ENCODE data around the gene PAPPA. TPM values are rescaled to one million over a fixed set of nuclear protein-coding genes. Genes with fewer than 3 reads are reported as not detected.

Gene PAPPA
- total RNA-seq, 1 donor from 2014 or later, result 219 TPM

GRCh38 chr9:116425244-116425643 is 271.7 kb downstream of the PAPPA start:
- H3K4me1 Mint-ChIP-seq (ENCODE audit: low read depth), result no peaks in the 10 kb centered on the region
- no peaks in the 10 kb centered on the region for H3K9me3 Mint-ChIP-seq (ENCODE audit: low read depth)
- H3K36me3 Mint-ChIP-seq (ENCODE audit: low read depth), result peaks cover 2% of the 10 kb centered on the region
- no peak for TF ChIP-seq CTCF (IDR thresholded peaks at IDR 0.05)
- no peaks in the 10 kb centered on the region for H3K27me3 Mint-ChIP-seq (ENCODE audit: low read depth)
- H3K27ac Mint-ChIP-seq (ENCODE audit: unreplicated experiment), result no peak overlapping the region
- H3K4me3 Mint-ChIP-seq (ENCODE audit: unreplicated experiment), result no peak overlapping the region
- DNase-seq (ENCODE audit: low spot score), result no peak

GRCh38 chr9:116430849-116431248 is 277.3 kb downstream of the PAPPA start:
- DNase-seq (ENCODE audit: low spot score), result no peak
- Mint-ChIP-seq H3K36me3 (ENCODE audit: low read depth) (peaks cover 2% of the 10 kb centered on the region), H3K4me1 (ENCODE audit: low read depth) (peaks cover under 1% of the 10 kb centered on the region), H3K27ac (ENCODE audit: unreplicated experiment) (no peak overlapping the region), H3K4me3 (ENCODE audit: unreplicated experiment) (no peak overlapping the region), H3K27me3 (ENCODE audit: low read depth) (no peaks in the 10 kb centered on the region), H3K9me3 (ENCODE audit: low read depth) (no peaks in the 10 kb centered on the region)
- TF ChIP-seq CTCF (IDR thresholded peaks at IDR 0.05), result no peak

GRCh38 chr9:116432051-116432450 is 278.5 kb downstream of the PAPPA start:
- TF ChIP-seq CTCF (IDR thresholded peaks at IDR 0.05), result no peak
- DNase-seq (ENCODE audit: low spot score), result no peak
- Mint-ChIP-seq H3K27me3 (ENCODE audit: low read depth) (no peaks in the 10 kb centered on the region), H3K27ac (ENCODE audit: unreplicated experiment) (no peak overlapping the region), H3K4me1 (ENCODE audit: low read depth) (peaks cover 3% of the 10 kb centered on the region), H3K36me3 (ENCODE audit: low read depth) (peaks cover 2% of the 10 kb centered on the region), H3K4me3 (ENCODE audit: unreplicated experiment) (no peak overlapping the region), H3K9me3 (ENCODE audit: low read depth) (no peaks in the 10 kb centered on the region)

- no peaks in the 10 kb centered on the region for H3K36me3 Mint-ChIP-seq (ENCODE audit: low read depth)
Observed at GRCh38 chr9:116434314-116434713, 280.7 kb downstream of the PAPPA start.

GRCh38 chr9:116435706-116436105 is 282.1 kb downstream of the PAPPA start:
- no peak overlapping the region for H3K27ac Mint-ChIP-seq (ENCODE audit: unreplicated experiment)
- H3K36me3 Mint-ChIP-seq (ENCODE audit: low read depth), result no peaks in the 10 kb centered on the region
- no peaks in the 10 kb centered on the region for H3K27me3 Mint-ChIP-seq (ENCODE audit: low read depth)
- no peak for TF ChIP-seq CTCF (IDR thresholded peaks at IDR 0.05)
- H3K9me3 Mint-ChIP-seq (ENCODE audit: low read depth), result no peaks in the 10 kb centered on the region
- DNase-seq (ENCODE audit: low spot score), result no peak
- H3K4me3 Mint-ChIP-seq (ENCODE audit: unreplicated experiment), result no peak overlapping the region
- H3K4me1 Mint-ChIP-seq (ENCODE audit: low read depth), result peaks cover 3% of the 10 kb centered on the region

More at GRCh38 chr9:116434314-116434713, 280.7 kb downstream of the PAPPA start:
- no peaks in the 10 kb centered on the region for H3K9me3 Mint-ChIP-seq (ENCODE audit: low read depth)
- H3K27me3 Mint-ChIP-seq (ENCODE audit: low read depth), result no peaks in the 10 kb centered on the region
- no peak overlapping the region for H3K27ac Mint-ChIP-seq (ENCODE audit: unreplicated experiment)
- peaks cover 3% of the 10 kb centered on the region for H3K4me1 Mint-ChIP-seq (ENCODE audit: low read depth)
- H3K4me3 Mint-ChIP-seq (ENCODE audit: unreplicated experiment), result no peak overlapping the region
- DNase-seq (ENCODE audit: low spot score), result no peak
- no peak for TF ChIP-seq CTCF (IDR thresholded peaks at IDR 0.05)
